ENCODE measurements around the gene GPRIN1.
"Not testable (repeated sequence)": the region's sequence is repeated elsewhere in the genome, so short reads cannot be mapped to it uniquely, and the experiment has no call there.

GPRIN1 gene

DNA sequence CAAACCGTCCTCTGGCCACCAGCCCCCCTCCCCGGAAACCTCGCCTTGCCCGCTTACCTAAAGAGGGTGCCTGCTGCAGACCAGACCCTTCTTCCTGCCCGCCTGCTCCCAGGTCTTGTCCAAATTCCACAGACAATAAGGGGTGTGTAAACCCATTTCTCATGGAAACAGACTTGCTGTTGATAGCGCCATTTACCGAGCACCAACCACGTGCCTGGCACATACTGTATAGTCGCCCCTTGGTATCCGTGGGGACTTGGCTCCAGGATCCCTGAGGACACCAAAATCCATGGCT lies 35.7 kb downstream of the GPRIN1 start:
- DNase-seq (ENCODE audit: low read depth), result no peak

DNA sequence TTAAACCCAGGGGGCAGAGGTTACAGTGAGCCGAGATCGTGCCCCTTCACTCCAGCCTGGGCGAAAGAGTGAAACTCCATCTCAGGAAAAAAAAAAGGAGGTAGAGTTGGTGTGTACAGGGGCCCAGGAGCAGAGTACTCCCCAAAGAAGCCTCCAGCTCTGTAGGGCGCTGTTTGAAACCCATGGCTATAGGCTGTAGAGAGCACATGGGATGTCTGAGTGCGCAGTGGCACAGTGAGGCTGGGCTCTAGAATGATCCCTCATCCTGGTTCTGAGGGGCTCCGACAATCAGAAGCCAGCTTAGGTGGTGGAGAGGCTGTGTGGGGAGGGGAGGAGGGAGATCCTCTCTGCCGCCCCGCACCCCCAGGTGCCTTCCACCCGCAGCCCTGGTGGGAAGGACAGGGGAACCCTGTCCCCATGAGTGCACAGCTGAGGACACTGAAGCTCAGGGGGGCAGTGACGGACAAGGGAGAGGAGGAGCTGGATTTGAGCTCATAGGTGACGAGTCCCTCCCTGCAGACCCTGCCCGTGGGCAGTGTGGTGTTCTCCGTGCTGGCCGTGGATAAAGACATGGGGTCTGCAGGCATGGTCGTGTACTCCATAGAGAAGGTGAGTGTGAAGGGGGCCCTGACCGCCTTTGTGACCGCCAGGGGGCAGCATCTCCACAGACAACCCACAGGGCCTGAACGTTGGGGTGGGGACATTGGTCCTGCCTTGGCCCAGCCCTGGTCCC lies 36.2 kb downstream of the GPRIN1 start:
- DNase-seq (ENCODE audit: low read depth), result peak; percentile 70

DNA sequence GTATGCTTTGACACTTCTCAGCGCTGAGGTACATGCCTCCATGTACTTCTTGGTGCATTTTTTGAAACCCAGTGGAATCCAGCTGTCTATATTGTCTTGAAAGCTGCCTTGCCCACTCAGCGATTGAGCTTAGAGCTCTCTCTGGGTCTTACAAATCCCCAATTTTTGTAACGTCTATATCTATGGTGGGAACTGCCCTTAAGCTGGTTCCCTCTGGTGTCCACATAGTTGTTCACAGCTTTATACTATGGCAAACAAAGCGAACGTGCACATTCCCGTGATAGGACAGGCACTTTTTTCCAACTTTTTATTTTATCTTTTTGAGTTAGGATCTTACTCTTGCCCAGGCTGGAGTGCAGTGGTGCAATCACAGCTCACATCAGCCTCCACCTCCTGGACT lies 39.9 kb downstream of the GPRIN1 start:
- DNase-seq (ENCODE audit: low read depth), result no peak

DNA sequence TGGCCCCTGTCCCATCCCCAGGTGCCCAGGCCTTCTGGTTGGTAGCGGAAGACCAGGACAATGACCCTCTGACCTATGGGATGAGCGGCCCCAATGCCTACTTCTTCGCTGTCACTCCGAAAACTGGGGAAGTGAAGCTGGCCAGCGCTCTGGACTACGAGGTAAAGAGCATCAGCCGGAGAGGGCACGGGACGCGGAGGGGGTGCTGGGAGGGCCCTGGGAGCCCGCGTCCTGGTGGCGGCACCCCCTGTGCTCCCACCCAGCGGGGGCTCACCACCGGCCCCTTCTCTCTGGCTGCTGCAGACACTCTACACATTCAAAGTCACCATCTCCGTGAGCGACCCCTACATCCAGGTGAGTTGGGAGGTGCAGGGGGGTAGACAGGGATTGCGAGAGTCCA lies 41.3 kb downstream of the GPRIN1 start:
- DNase-seq (ENCODE audit: low read depth), result no peak

DNA sequence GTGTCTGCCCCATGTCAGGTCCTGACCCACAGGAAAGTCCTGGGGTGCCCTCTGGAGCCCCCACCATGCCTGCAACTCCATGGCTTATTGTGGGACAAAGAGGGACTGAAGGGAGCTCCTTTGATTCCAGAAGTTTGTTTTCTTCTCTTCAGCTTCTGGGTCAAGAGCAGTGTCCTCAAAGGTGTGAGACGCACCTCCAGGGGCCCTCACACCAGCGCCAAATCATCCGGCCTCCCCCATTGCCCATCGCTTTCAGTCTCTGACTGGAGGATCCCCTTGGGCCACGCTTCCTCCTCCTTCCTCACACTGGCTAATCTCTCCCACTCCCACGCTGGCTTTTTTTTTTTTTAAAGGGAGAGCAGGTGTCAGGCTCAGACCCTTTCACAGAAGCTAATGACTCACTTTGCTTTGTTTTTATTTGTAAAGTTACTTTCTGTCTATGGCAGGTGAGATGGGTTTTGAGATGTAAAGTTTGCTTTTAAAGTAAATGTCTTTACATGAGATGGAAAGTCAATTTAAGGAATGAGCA lies 44.1 kb downstream of the GPRIN1 start:
- no peak for DNase-seq (ENCODE audit: low read depth)

DNA sequence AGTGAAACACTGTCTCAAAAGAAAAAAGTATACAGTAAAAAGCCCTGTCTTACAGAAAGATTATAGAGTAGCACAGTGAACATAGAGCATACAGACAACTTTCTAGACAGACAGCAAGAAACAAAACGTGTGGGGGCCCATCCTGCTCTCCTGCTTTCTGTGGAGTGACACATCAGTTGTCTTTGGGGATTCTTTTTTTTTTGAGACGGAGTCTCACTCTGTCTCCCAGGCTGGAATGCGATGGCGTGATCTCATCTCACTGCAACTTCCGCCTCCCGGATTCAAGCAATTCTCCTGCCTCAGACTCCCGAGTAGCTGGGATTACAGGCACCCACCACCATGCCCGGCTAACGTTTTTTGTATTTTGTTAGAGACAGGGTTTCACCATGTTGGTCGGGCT lies 46.0 kb downstream of the GPRIN1 start:
- DNase-seq (ENCODE audit: low read depth), result no peak

DNA sequence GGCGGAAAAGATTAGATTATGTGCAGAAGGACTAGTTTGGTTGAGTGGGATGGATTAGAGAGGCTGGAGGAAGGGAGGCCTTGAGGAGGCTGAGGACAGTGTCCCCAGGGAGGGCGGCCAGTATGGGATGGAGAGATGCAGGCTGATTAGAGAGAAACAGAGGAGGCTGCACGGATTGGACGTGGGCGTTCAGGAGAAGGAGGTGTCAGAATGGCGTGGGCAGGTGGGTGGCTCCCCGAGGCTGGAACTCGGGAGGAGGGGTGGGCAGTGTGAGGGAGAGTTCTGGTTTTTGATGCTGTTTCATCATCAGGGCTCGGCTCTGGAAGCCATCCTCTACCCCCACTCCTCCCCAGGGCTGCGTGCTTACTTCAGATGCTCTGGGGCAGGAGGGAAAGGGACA lies 47.8 kb downstream of the GPRIN1 start:
- DNase-seq (ENCODE audit: low read depth), result no peak

DNA sequence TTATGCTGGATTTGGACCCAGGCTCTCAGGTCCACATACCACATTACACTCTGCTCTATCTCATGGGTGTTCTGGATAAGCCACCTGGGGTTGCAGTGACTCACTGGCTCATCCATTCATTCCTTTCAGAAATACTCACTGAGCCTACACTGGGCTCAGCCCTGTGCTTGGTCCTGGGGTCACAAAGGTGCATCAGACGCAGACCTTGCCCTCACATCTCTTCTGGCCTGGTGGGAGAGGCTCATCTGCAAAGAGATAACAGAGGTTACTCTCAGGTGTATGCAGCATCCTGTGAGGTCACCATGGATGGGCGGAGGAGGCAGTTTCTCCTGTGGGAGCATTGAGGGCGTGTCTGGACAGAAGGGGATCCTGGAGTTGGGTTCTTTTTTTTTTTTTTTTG lies 48.7 kb downstream of the GPRIN1 start:
- DNase-seq (ENCODE audit: low read depth), result no peak

DNA sequence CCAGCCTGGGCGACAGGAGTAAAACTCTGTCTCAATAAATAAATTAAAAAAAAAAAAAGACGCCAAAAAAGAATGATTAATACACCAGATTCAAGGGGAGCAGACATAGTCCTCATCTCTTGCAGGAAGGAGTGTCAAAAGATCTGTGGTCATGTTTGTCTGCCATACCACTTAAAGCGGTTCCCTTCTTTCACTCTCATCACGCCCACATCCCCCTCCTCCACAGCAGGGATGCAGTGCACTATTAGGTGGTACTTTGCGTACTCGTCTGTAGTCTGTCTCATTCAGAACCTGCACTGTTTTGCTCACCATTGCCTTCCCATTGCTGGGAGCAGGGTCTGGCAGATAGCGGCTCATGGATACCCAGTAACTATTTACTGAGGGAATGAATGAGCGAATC lies 49.6 kb downstream of the GPRIN1 start:
- DNase-seq (ENCODE audit: low read depth), result no peak

DNA sequence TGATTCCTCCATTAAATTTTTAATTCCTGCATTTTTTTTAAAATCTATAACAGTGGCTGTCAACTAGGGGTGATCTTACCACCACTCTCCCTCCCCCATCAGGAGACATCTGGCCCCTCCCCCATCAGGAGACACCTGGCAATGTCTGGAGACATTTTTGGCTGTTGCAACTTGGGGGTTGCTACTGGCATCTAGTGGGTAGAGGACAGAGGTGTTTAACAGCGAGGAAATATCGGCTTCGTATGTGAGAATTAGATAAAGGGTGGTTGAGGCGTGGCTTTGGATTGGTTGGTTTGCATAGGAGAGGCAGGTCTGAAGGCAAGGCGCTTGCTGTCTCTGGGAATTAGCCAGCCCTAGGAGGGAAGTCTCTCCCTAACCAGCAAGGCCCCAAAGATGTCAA lies 50.3 kb downstream of the GPRIN1 start:
- DNase-seq (ENCODE audit: low read depth), result no peak

DNA sequence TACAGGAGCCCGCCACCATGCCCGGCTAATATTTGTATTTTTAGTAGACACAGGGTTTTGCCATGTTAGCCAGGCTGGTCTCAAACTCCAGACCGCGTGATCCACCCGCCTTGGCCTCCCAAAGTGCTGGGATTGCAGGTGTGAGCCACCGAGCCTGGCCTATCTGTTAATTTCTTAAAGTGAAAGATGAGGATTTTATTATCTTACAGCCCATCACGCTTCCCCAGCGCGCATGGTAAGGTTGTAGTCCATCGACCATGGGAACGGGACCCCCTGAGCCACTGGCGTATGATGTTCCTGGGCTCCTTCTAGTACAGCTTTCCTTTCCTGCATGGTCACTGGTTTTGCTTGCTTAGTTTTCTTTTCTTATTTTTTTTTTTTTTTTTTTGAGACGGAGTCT lies 52.1 kb downstream of the GPRIN1 start:
- DNase-seq (ENCODE audit: low read depth), result no peak

DNA sequence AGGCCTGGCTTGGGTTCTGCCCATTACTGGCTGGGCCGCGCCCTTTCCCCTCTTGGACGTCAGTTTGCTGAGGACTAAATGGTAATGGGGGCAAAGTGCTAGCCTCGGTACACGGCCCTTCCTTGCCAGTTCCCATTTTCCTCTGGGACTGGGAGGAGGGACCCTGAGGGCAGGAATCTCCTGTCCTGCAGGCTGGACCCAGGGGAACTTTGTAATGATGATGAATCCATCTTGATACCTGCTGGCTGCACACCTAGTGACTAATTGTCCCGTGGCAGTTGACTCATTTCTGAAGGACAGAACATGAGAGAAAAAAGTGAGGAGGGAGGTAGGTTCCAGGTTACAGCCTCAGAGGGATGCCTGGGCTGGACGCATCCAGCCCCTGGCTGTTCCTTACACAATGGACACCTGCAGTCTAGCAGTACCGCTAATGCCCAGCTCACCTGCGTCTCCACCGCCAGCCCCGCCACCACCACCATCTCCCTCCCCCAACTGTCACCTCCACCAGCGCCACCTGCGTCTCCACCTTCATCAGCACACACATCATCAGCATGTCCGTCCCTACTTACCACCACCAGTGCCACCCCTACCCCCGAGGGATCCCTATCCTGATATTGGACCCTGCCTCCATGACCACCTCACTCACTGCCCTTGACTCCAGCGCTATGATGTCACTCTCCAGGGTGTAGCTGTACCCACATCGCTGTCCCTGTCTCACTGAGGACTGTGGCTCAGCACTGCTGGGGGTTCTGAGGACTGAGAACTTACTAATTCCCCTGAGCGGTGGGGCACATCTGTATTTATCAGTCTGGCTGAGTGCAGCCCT lies 56.5 kb downstream of the GPRIN1 start:
- no peak for DNase-seq (ENCODE audit: low read depth)

DNA sequence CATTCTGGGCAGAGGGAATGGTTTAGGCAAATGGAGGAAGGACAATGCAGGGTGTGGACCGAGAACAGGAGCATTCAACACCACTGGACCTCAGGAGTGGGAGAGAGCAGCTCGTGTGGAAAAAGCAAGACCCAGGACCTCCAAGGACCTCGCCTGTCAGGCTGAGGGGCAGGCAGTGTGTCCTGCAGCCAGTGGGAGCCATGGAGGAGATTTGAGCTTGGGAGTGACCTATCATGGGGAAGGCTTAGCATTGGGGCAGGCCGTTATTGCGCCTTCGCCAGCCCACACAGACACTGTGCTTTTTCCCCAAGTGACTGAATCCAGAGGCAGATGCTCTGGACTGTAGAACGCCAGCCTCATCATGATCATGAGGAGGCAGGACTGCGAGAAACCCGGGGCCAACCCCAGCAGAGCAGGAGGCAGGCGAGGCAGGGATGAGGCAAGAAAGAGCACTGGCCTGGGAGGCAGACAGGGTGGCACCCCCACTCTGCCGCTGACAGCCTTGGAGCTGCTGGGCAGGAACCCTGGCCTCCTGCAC lies 57.6 kb downstream of the GPRIN1 start:
- no peak for DNase-seq (ENCODE audit: low read depth)

DNA sequence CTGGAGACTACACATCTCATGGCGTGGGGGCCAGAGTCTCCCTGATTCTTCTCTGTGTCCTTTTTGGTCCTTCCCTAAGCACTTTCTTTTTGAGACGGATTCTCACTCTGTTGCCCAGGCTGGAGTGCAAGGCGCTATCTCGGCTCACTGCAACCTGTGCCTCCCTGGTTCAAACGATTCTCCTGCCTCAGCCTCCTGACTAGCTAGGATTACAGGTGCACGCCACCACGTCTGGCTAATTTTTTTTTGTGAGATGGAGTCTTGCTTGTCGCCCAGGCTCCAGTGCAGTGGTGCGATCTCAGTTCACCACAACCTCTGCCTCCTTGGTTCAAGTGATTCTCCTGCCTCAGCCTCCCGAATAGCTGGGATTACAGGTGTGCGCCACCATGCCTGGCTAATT lies 59.0 kb downstream of the GPRIN1 start:
- not testable (repeated sequence) for DNase-seq (ENCODE audit: low read depth)

DNA sequence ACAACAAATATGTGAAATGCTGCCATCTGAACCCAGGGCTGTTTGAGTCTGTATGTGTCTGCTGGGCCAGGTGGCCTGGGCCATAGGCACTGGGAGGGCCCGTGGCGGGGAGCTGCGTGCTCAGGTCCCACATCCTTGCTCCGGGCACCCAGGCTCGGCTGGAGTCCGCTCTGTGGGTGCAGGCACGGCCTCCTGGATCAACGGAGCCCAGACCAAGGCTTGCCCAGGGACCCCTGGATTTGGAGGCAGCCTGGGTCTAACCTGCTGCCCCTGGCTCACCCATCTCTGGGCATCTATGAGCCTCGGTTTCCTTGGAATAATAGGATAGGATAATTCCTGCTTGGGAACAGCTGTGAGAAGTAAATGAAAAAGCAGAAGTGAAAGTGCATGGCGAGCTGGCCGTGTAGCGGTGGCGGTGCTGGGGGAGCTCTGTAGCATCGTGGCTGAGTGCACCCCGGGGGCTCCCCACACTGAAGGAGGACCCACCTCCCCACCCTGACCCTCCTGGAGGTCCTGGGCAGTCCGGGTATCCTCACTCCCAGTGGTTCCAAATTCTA lies 59.6 kb downstream of the GPRIN1 start:
- no peak for DNase-seq (ENCODE audit: low read depth)

DNA sequence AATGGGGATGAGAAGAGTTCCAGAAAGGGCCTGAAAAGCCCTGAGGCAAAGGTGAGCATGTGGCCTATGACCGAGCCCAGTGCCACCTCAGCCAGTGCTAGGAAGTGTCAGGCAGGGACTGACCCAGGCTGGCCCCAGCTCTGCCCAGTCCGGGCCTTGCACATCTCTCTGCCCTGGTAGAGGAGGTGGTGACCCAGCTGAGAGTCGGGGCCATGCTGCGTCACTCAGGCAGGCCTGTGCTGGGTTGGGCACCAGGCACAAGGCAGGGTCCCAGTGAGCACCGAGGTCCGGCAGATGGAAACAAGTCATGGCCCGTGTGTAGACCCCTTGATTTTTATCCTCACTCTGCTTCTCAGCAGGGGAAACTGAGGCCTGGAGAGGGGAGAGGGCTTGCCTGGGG lies 60.1 kb downstream of the GPRIN1 start:
- no peak for DNase-seq (ENCODE audit: low read depth)

DNA sequence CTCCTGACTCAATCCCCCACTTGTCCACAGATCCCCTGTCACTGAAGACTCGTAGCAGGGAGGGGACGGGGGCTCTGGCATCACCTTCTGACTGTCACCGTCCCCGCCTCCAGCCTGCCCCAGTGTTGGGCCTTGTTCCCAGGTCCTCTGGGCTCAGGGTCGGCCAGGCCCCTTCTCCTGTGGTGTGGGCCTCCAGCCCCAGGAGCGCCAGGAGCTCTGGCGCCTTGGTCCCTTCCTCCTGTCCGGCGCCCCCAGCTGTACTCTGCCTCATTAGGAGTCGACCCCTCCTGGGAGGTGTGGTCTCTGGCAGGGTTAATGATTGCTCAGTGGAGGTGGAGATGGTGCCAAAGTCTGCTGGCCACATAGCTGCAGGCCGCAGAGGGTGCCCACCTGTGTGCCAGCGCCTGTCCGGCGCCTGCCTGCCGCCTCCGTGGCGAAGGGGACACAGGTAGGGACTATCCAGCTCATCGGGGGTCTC lies 61.0 kb downstream of the GPRIN1 start, which contains the start of gene CDHR2:
CDHR2 (plus strand) TSS at position 376 of the 478 bp plus-strand sequence. CDS start 16,011 bp downstream, outside the sequence.
- no peak for DNase-seq (ENCODE audit: low read depth)

DNA sequence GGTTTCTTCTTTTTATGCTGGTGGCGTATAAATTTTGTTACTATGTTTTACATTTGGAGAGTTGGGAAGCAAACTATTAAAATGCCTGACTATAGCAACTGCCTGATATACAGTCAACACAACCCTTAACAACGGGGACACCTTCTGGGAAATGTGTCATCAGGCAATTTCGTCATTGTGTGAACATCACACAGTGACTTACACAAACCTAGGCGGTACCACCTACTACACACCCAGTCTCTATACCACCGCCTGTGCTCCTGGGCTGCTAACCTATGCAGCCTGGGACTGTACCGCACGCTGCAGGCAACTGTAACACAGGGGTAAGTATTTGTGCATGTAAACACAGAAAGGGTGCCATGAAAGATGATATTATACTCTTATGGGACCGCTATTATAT lies 62.2 kb downstream of the GPRIN1 start:
- DNase-seq (ENCODE audit: low read depth), result no peak

All from stimulated activated CD8-positive, alpha-beta memory T cell treated with anti-CD3 and anti-CD28 coated beads, Interleukin-12 subunit alpha, Interleukin-12 subunit beta, amount 100 ng/mL, for 1 hour (primary cell).